Lower lobe of right lung (tissue), 2 donors: Measurements from ENCODE around the gene IKBKE. TPM values are rescaled to one million over a fixed set of nuclear protein-coding genes. Genes with fewer than 3 reads are reported as not detected.

ENCODE experiments used
- ATAC-seq, 2 donors: fragments of 200-7000 bp; cut with Tn5 transposase; one replicate each; pipeline ENCODE4 v1.9.1; 2020 to 2022; ENCODE audit warnings: mild to moderate bottlenecking in 2 of 2, moderate library complexity in 2 of 2
- DNase-seq: peaks from one replicate; pipeline ENCODE4 v3.0.0-alpha.2; 2020
- H3K27ac ChIP-seq: fragments of 200-600 bp; one replicate; pipeline ENCODE4 v1.8.0; 2022
- H3K27me3 ChIP-seq: fragments of 200-600 bp; one replicate; pipeline ENCODE4 v1.8.0; 2022; ENCODE audit warnings: low read depth
- H3K36me3 ChIP-seq: fragments of 200-600 bp; one replicate; pipeline ENCODE4 v1.8.0; 2022; ENCODE audit warnings: mild to moderate bottlenecking
- H3K4me1 ChIP-seq: fragments of 200-600 bp; one replicate; pipeline ENCODE4 v1.8.0; 2022
- H3K4me3 ChIP-seq: fragments of 200-600 bp; one replicate; pipeline ENCODE4 v1.8.0; 2022; ENCODE audit warnings: mild to moderate bottlenecking
- H3K9me3 ChIP-seq: fragments of 200-600 bp; one replicate; pipeline ENCODE4 v1.8.0; 2022
- CTCF ChIP-seq: fragments of 200-600 bp; IDR thresholded peaks from one replicate; pipeline ENCODE4 v1.8.0; 2022; ENCODE audit warnings: antibody characterized with exemption, mild to moderate bottlenecking
- intact Hi-C: fragments of 100-400 bp; cut with DNase I; formaldehyde crosslinking; loops from one replicate; pipeline ENCODE4 v1.11.0; 2022
- total RNA-seq: library from RNA; stranded (reverse); fragmentation: NEBNext Ultra II Directional; extraction: Animal tissue kit (Norgen Biotek cat#: 25700); gene quantifications from one replicate; pipeline ENCODE4 v1.2.1, GENCODE V29; 2021
- donor health status: DM: no; HTN: yes; CAD: no; lungs with severe emphysema.

Gene IKBKE
- total RNA-seq, 1 donor from 2014 or later, result 12.5 TPM

- no peak for DNase-seq
- no peak overlapping the region for H3K4me3 ChIP-seq
- no peak overlapping the region for H3K27ac ChIP-seq
- ATAC-seq, result no peak
- H3K4me1 ChIP-seq, result peaks cover 35% of the 10 kb centered on the region
- intact Hi-C loops, result no loop called here
- no peaks in the 10 kb centered on the region for H3K9me3 ChIP-seq
- H3K27me3 ChIP-seq, result no peaks in the 10 kb centered on the region
- no peak for TF ChIP-seq CTCF
- H3K36me3 ChIP-seq, result peaks cover 3% of the 10 kb centered on the region
These were observed 4.3 kb upstream of the IKBKE start for GRCh38 chr1:206465951-206466350.

- H3K36me3 ChIP-seq, result no peaks in the 10 kb centered on the region
- intact Hi-C loops, result no loop called here
- no peak for ATAC-seq
- TF ChIP-seq CTCF, result no peak
- no peak for DNase-seq
- H3K27ac ChIP-seq, result no peak overlapping the region
- no peaks in the 10 kb centered on the region for H3K9me3 ChIP-seq
- H3K27me3 ChIP-seq, result no peaks in the 10 kb centered on the region
- H3K4me1 ChIP-seq, result peaks cover 46% of the 10 kb centered on the region
- no peak overlapping the region for H3K4me3 ChIP-seq
These were observed 3.2 kb upstream of the IKBKE start for GRCh38 chr1:206466840-206467649.

GRCh38 chr1:206467915-206468314, 2.4 kb upstream of the IKBKE start:
- Histone ChIP-seq H3K27me3 (no peaks in the 10 kb centered on the region), H3K9me3 (no peaks in the 10 kb centered on the region), H3K4me3 (no peak overlapping the region), H3K27ac (peak overlapping the region; percentile 59), H3K36me3 (no peaks in the 10 kb centered on the region), H3K4me1 (peaks cover 52% of the 10 kb centered on the region)
- ATAC-seq, result peak; percentile 73 to 85
- peak; percentile 93 for DNase-seq
- intact Hi-C loops, result no loop called here
- TF ChIP-seq CTCF, result no peak

- intact Hi-C loops, result no loop called here
- DNase-seq (no peak), ATAC-seq (no peak)
- Histone ChIP-seq H3K4me3 (no peak overlapping the region), H3K4me1 (peaks cover 56% of the 10 kb centered on the region), H3K9me3 (no peaks in the 10 kb centered on the region), H3K27ac (no peak overlapping the region), H3K27me3 (no peaks in the 10 kb centered on the region), H3K36me3 (peaks cover 5% of the 10 kb centered on the region)
- TF ChIP-seq CTCF, result no peak
These were observed 1.7 kb upstream of the IKBKE start for GRCh38 chr1:206468571-206468970.

GRCh38 chr1:206469411-206469932, 804 bp upstream of the IKBKE start:
- TF ChIP-seq CTCF, result no peak
- H3K4me3 ChIP-seq, result no peak overlapping the region
- intact Hi-C loops, result no loop called here
- ATAC-seq, result no peak
- H3K4me1 ChIP-seq, result peaks cover 56% of the 10 kb centered on the region
- H3K36me3 ChIP-seq, result peaks cover 9% of the 10 kb centered on the region
- H3K27ac ChIP-seq, result no peak overlapping the region
- no peak for DNase-seq
- no peaks in the 10 kb centered on the region for H3K9me3 ChIP-seq
- no peaks in the 10 kb centered on the region for H3K27me3 ChIP-seq
